H1 (cell line): ENCODE data around the gene ANXA3. TPM values are rescaled to one million over a fixed set of nuclear protein-coding genes. Genes with fewer than 3 reads are reported as not detected.
A peak's percentile ranks its signal among the peaks of the same experiment; 100 is the strongest.

Experiments
- CTCF ChIA-PET: fragments of 300-600 bp; sonication (Branson Sonifier 250); formaldehyde crosslinking; loops from one replicate; lab custom pipeline; 2021; ENCODE audit not compliant: partially characterized antibody; lab: Charles Lee
- POLR2A ChIA-PET: fragments of 300-600 bp; sonication (Branson Sonifier 250); formaldehyde crosslinking; loops from one replicate; lab custom pipeline; 2021; ENCODE audit warnings: inconsistent platforms; ENCODE audit not compliant: partially characterized antibody; lab: Charles Lee
- DNase-seq, 2 experiments: peaks; one replicate each; pipeline versions ENCODE4 v3.0.0 to v3.0.0-alpha.2; 2010 to 2022; ENCODE audit warnings: low spot score in 2 of 2, low read depth in 1 of 2, mixed read lengths in 1 of 2
- FAIRE-seq: peaks from 2 replicates; lab custom pipeline; 2011; peaks lifted over from hg19 to GRCh38; lab: Jason Lieb, UNC
- H2AFZ ChIP-seq: 2 replicates; pipeline ENCODE4 v1.8.1; 2012; ENCODE audit warnings: low read length, inconsistent platforms
- H2AK5ac ChIP-seq: 2 replicates; pipeline ENCODE4 v1.6.1; 2013; ENCODE audit warnings: low read depth, low read length
- H2BK120ac ChIP-seq: replicated peaks from 2 replicates; pipeline ENCODE3; 2013; ENCODE audit warnings: low read depth, low read length, inconsistent platforms
- H2BK12ac ChIP-seq: 2 replicates; pipeline ENCODE4 v1.6.1; 2013; ENCODE audit warnings: low read depth, low read length
- H2BK15ac ChIP-seq: 2 replicates; pipeline ENCODE4 v1.6.1; 2013; ENCODE audit warnings: low read length
- H2BK20ac ChIP-seq: 2 replicates; pipeline ENCODE4 v1.6.1; 2013; ENCODE audit warnings: low read length
- H2BK5ac ChIP-seq: 2 replicates; pipeline ENCODE4 v1.6.1; 2013; ENCODE audit warnings: low read depth, low read length
- H3K14ac ChIP-seq: 2 replicates; pipeline ENCODE4 v1.6.1; 2013; ENCODE audit warnings: inconsistent platforms; ENCODE audit not compliant: insufficient read length
- H3K18ac ChIP-seq: 2 replicates; pipeline ENCODE4 v1.6.1; 2013; ENCODE audit warnings: low read length; ENCODE audit errors: extremely low read depth
- H3K23ac ChIP-seq: 2 replicates; pipeline ENCODE4 v1.6.1; 2013; ENCODE audit warnings: inconsistent platforms; ENCODE audit not compliant: insufficient read length
- H3K23me2 ChIP-seq: 2 replicates; pipeline ENCODE4 v1.6.1; 2013; ENCODE audit warnings: low read depth, low read length
- H3K27ac ChIP-seq: 2 replicates; pipeline ENCODE4 v1.6.1; 2011; ENCODE audit warnings: low read depth, low read length, inconsistent platforms
- H3K27me3 ChIP-seq, 4 experiments: replicated peaks in 1 of 4; 1 replicate in 1 of 4; 2 replicates in 3 of 4; pipeline versions ENCODE4 v1.6.1 to v1.8.1; 2011 to 2013; ENCODE audit warnings: low read length in 3 of 4, mild to moderate bottlenecking in 3 of 4, inconsistent platforms in 2 of 4, mixed read lengths in 2 of 4, moderate library complexity in 1 of 4; ENCODE audit not compliant: control insufficient read depth in 3 of 4, insufficient read depth in 3 of 4; ENCODE audit errors: extremely low read depth in 1 of 4
- H3K36me3 ChIP-seq, 4 experiments: 2 replicates each; pipeline versions ENCODE4 v1.6.1 to v1.8.1; 2011 to 2013; ENCODE audit warnings: mild to moderate bottlenecking in 4 of 4, low read length in 3 of 4, moderate library complexity in 2 of 4, control low read depth in 1 of 4, inconsistent platforms in 1 of 4; ENCODE audit not compliant: insufficient read depth in 4 of 4, control insufficient read depth in 2 of 4
- H3K4ac ChIP-seq: replicated peaks from 2 replicates; pipeline ENCODE3; 2013; ENCODE audit warnings: low read length, low read depth, mixed read lengths, inconsistent platforms; ENCODE audit not compliant: insufficient read length
- H3K4me1 ChIP-seq, 4 experiments: replicated peaks in 1 of 4; 1 replicate in 1 of 4; 2 replicates in 3 of 4; pipeline versions ENCODE4 v1.6.1 to v1.8.1; 2011 to 2013; ENCODE audit warnings: low read length in 3 of 4, inconsistent platforms in 2 of 4, mixed read lengths in 1 of 4; ENCODE audit not compliant: insufficient read depth in 4 of 4, control insufficient read depth in 3 of 4
- H3K4me2 ChIP-seq, 2 experiments: 2 replicates each; pipeline versions ENCODE4 v1.6.1 to v1.8.1; 2011 to 2013; ENCODE audit warnings: low read depth in 2 of 2, low read length in 2 of 2, control low read depth in 1 of 2, inconsistent platforms in 1 of 2, mild to moderate bottlenecking in 1 of 2; ENCODE audit not compliant: insufficient read depth in 1 of 2
- H3K4me3 ChIP-seq, 4 experiments: fragments of 200-600, 300-600 bp in 1 of 4; sonication (generic), shearing (Covaris generic), sonication (Bioruptor Twin) in 1 of 4; 2 replicates each; pipeline versions ENCODE4 v1.5.1 to v1.8.1; 2011 to 2016; ENCODE audit warnings: low read length in 4 of 4, low read depth in 3 of 4, control low read depth in 2 of 4, inconsistent platforms in 2 of 4, mild to moderate bottlenecking in 2 of 4, mixed read lengths in 1 of 4, moderate library complexity in 1 of 4; ENCODE audit not compliant: insufficient read depth in 2 of 4; ENCODE audit errors: extremely low read depth in 1 of 4
- H3K56ac ChIP-seq: replicated peaks from 2 replicates; pipeline ENCODE3; 2013; ENCODE audit warnings: low read depth, mild to moderate bottlenecking, mixed read lengths, low read length, inconsistent platforms; ENCODE audit not compliant: insufficient read length
- H3K79me1 ChIP-seq: 2 replicates; pipeline ENCODE4 v1.6.1; 2013; ENCODE audit warnings: low read depth, low read length, control low read depth
- H3K79me2 ChIP-seq, 2 experiments: 2 replicates each; pipeline versions ENCODE4 v1.6.1 to v1.8.1; 2012 to 2013; ENCODE audit warnings: low read length in 2 of 2, mild to moderate bottlenecking in 2 of 2, inconsistent platforms in 1 of 2; ENCODE audit not compliant: insufficient read depth in 2 of 2, control insufficient read depth in 1 of 2
- H3K9ac ChIP-seq, 4 experiments: replicated peaks in 1 of 4; 1 replicate in 1 of 4; 2 replicates in 3 of 4; pipeline versions ENCODE4 v1.6.1 to v1.8.1; 2011 to 2013; ENCODE audit warnings: low read depth in 3 of 4, low read length in 3 of 4, control low read depth in 2 of 4, mild to moderate bottlenecking in 2 of 4, moderate library complexity in 2 of 4, inconsistent platforms in 1 of 4; ENCODE audit errors: extremely low read depth in 1 of 4
- H3K9me3 ChIP-seq, 2 experiments: 2 replicates each; pipeline versions ENCODE4 v1.6.1 to v1.8.1; 2012 to 2013; ENCODE audit warnings: mild to moderate bottlenecking in 2 of 2, moderate library complexity in 2 of 2, control low read depth in 1 of 2, inconsistent platforms in 1 of 2, low read depth in 1 of 2, low read length in 1 of 2, mixed read lengths in 1 of 2; ENCODE audit not compliant: insufficient read depth in 2 of 2
- H4K20me1 ChIP-seq, 2 experiments: replicated peaks in 1 of 2; 2 replicates each; pipeline versions ENCODE3 to v1.8.1; 2011 to 2013; ENCODE audit warnings: inconsistent platforms in 2 of 2, low read length in 2 of 2, mild to moderate bottlenecking in 1 of 2; ENCODE audit not compliant: insufficient read depth in 2 of 2, control insufficient read depth in 1 of 2
- H4K5ac ChIP-seq: 2 replicates; pipeline ENCODE4 v1.6.1; 2013; ENCODE audit warnings: low read length, low read depth, mixed read lengths, inconsistent platforms; ENCODE audit not compliant: insufficient read length
- H4K8ac ChIP-seq: 2 replicates; pipeline ENCODE4 v1.8.0; 2013; ENCODE audit warnings: mild to moderate bottlenecking, moderate library complexity, low read length, inconsistent platforms; ENCODE audit not compliant: insufficient read depth; ENCODE audit errors: extremely low read depth
- H4K91ac ChIP-seq: replicated peaks from 2 replicates; pipeline ENCODE3; 2013; ENCODE audit warnings: low read length, mixed read lengths, inconsistent platforms; ENCODE audit not compliant: insufficient read length
- CEBPB ChIP-seq: IDR thresholded peaks from 2 replicates; pipeline ENCODE4 v1.6.1; 2012; ENCODE audit warnings: low read depth, low read length
- CHD2 ChIP-seq: IDR thresholded peaks from 2 replicates; pipeline ENCODE4 v1.6.1; 2012; ENCODE audit warnings: low read length, improper control_type of control experiment
- HDAC6 ChIP-seq: IDR thresholded peaks from one replicate; pipeline ENCODE4 v1.7.1; 2012; ENCODE audit warnings: low read depth, mild to moderate bottlenecking, inconsistent platforms, low read length, moderate library complexity
- RFX5 ChIP-seq: IDR thresholded peaks from 2 replicates; pipeline ENCODE4 v1.6.1; 2011; ENCODE audit warnings: low read depth, low read length, improper control_type of control experiment, borderline replicate concordance
- WGBS, 2 experiments: shearing (Covaris generic) in 1 of 2; methylation state at CpG; one replicate each; pipeline versions ENCODE4 v1.1.6 to v1.1.7; 2013 to 2015; ENCODE audit warnings: low lambda C conversion rate in 2 of 2, mixed read lengths in 2 of 2, inconsistent platforms in 1 of 2, low coverage in 1 of 2, missing lambda C conversion rate in 1 of 2; ENCODE audit not compliant: insufficient replicate concordance in 2 of 2, insufficient coverage in 1 of 2, insufficient read length in 1 of 2; ENCODE audit errors: extremely low coverage in 1 of 2, missing lambda C conversion rate in 1 of 2; 5-methylcytosine and 5-hydroxymethylcytosine counted together
- polyA plus RNA-seq, 7 experiments: library from polyadenylated mRNA; depleted of rRNA in 3 of 7; stranded (reverse) in 5 of 7; unstranded in 2 of 7; fragments of >200 nt in 5 of 7; fragments of 200-250 nt in 2 of 7; gene quantifications; 1 replicate in 5 of 7; 2 replicates in 1 of 7; 4 replicates in 1 of 7; pipeline versions ENCODE4 v1.2.1 to v1.2.3, GENCODE V29; 2011 to 2013; ENCODE audit warnings: missing spikeins in 2 of 7, mixed read lengths in 2 of 7
- total RNA-seq: library from RNA; stranded (reverse); fragmentation: NEBNext Ultra II Directional; extraction: Animal tissue kit (Norgen Biotek cat#: 25700); gene quantifications from 2 replicates; pipeline ENCODE4 v1.2.1, GENCODE V29; 2021
- TF ChIP-seq, protein P1 (sequence below): IDR thresholded peaks from 2 replicates; pipeline ENCODE4 v1.6.1; 2011; ENCODE audit warnings: low read depth, mild to moderate bottlenecking, low read length; ENCODE audit not compliant: insufficient read depth

Gene ANXA3
- total and polyA plus RNA-seq, 2 of the 8 experiments (the other 6 are each of a cell fraction or from before 2014, with no cell fraction given): 10.3 to 27.3 TPM

DNA sequence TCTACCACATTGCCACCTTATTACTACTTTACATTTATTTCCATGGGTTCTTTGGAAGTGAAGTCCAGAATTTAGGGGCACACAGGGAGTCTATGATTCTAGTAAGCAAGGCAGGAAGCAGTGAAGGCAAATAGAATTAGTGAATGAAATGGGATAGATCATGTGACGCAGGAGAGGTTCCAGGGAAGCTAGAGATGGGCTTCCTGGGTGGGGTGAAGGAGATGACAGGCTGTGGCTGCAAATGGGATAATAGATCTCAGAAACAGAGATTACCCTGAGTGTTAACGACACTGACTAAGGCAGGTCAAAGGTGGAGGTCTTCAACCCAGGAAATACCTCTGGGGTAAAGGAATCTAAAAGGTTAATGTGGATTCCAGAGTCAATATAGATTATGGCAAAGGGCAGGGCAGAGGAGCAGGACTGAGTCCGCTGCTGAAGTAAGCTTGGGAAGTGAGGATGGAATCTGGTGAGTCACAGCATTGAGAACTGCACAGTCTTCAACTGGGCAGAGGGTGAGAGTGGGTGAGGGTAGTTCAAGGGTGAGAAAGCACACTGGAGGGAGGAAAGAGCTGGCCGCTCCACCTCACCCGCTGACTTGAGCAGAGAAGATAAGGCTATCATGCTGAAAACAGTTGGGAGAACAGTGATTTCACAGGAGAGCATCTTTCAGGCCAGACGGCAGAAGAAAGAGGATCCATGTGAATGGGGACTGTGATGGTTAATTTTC lies 70.8 kb downstream of the ANXA3 start:
- 88% methylated on average over 6 of the region's 6 CpGs; no CpG with 5 or more reads in 1 of the 2 experiments for WGBS, 2 experiments
- TF ChIP-seq CEBPB: no peak
- TF ChIP-seq RFX5: no peak
- no peak for TF ChIP-seq HDAC6
- TF ChIP-seq CHD2: no peak
- TF ChIP-seq, protein P1, sequence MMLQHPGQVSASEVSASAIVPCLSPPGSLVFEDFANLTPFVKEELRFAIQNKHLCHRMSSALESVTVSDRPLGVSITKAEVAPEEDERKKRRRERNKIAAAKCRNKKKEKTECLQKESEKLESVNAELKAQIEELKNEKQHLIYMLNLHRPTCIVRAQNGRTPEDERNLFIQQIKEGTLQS: no peak

More for the DNA sequence above, 70.8 kb downstream of the ANXA3 start:
- no peak overlapping the region for H3K4me2 ChIP-seq
- H4K20me1 ChIP-seq: no peaks in the 10 kb centered on the region
- DNase-seq (no peak), FAIRE-seq (no peak)
- H2BK12ac ChIP-seq: no peak overlapping the region
- no peak overlapping the region for H2BK15ac ChIP-seq
- H3K9me3 ChIP-seq: no peaks in the 10 kb centered on the region
- no peaks in the 10 kb centered on the region for H3K79me2 ChIP-seq
- H2BK120ac ChIP-seq: no peak overlapping the region
- H3K9ac ChIP-seq: no peak overlapping the region
- no peak overlapping the region for H3K23ac ChIP-seq
- no peak overlapping the region for H4K5ac ChIP-seq
- no peak overlapping the region for H3K27ac ChIP-seq
- H3K27me3 ChIP-seq: no peaks in the 10 kb centered on the region
- ChIA-PET CTCF (interaction anchor here (0.8 to 2.3 kb wide), 2 partner anchors 9 to 38 kb away, joined by 3 to 6 read pairs; no protein-coding TSS in a partner anchor), POLR2A (no interaction called here)
- no peak overlapping the region for H3K56ac ChIP-seq
- no peaks in the 10 kb centered on the region for H3K36me3 ChIP-seq
- H3K23me2 ChIP-seq: no peaks in the 10 kb centered on the region
- H3K18ac ChIP-seq: no peak overlapping the region
- H3K79me1 ChIP-seq: no peaks in the 10 kb centered on the region
- no peak overlapping the region for H3K14ac ChIP-seq
- no peak overlapping the region for H4K91ac ChIP-seq
- 0 out of 2 replicates have a peak overlapping the region, but pooled peaks have one; percentile 28 for H4K8ac ChIP-seq
- H3K4ac ChIP-seq: no peak overlapping the region
- H2BK20ac ChIP-seq: no peak overlapping the region
- H2AK5ac ChIP-seq: no peak overlapping the region
- H2AFZ ChIP-seq: no peak overlapping the region
- no peaks in the 10 kb centered on the region for H3K4me1 ChIP-seq
- no peak overlapping the region for H3K4me3 ChIP-seq
- H2BK5ac ChIP-seq: no peak overlapping the region
